HL-60 (cell line): ENCODE results near the gene TXNDC2.

Source experiments
- DNase-seq, 2 experiments: peaks; one replicate each; pipeline ENCODE4 v3.0.0-alpha.2; 2010 to 2020; ENCODE audit warnings: low read depth in 1 of 2, low spot score in 1 of 2
- H3K27ac ChIP-seq: fragments of 250-450 bp; sonication (Bioruptor Pico); replicated peaks from 2 replicates; pipeline ENCODE4 v1.5.1; 2020; ENCODE audit warnings: mild to moderate bottlenecking, moderate library complexity
- H3K27me3 ChIP-seq: fragments of 250-450 bp; sonication (Bioruptor Pico); 2 replicates; pipeline ENCODE4 v1.5.1; 2021; ENCODE audit warnings: mild to moderate bottlenecking, moderate library complexity; ENCODE audit not compliant: insufficient read depth, poor library complexity, severe bottlenecking
- H3K4me3 ChIP-seq: replicated peaks from 2 replicates; pipeline ENCODE4 v1.5.1; 2011; ENCODE audit warnings: mild to moderate bottlenecking, control low read depth, low read length; ENCODE audit not compliant: insufficient read depth
- CTCF ChIP-seq: IDR thresholded peaks from one replicate; pipeline ENCODE4 v1.5.1; 2011; ENCODE audit warnings: low read length, control low read depth, inconsistent platforms; ENCODE audit not compliant: insufficient read depth
- GABPA ChIP-seq: IDR thresholded peaks from 2 replicates; pipeline ENCODE4 v1.6.1; 2012; ENCODE audit warnings: low read depth
- POLR2AphosphoS5 ChIP-seq: IDR thresholded peaks from 2 replicates; pipeline ENCODE4 v1.6.1; 2012; ENCODE audit warnings: low read depth
- REST ChIP-seq: IDR thresholded peaks from 2 replicates; pipeline ENCODE4 v1.6.1; 2012; ENCODE audit warnings: low read depth; ENCODE audit not compliant: insufficient replicate concordance
- SPI1 ChIP-seq: IDR thresholded peaks from 2 replicates; pipeline ENCODE4 v1.6.1; 2012; ENCODE audit warnings: low read depth, mild to moderate bottlenecking, borderline replicate concordance

Gene TXNDC2

GRCh38 chr18:9845256-9845655 lies 40.5 kb upstream of the TXNDC2 start:
- no peak overlapping the region for H3K27ac ChIP-seq
- TF ChIP-seq REST (no peak), CTCF (no peak), POLR2AphosphoS5 (no peak), SPI1 (no peak), GABPA (no peak)
- no peaks in the 10 kb centered on the region for H3K27me3 ChIP-seq
- DNase-seq, result no peak
- no peak overlapping the region for H3K4me3 ChIP-seq

- DNase-seq, result no peak
Measured at GRCh38 chr18:9846162-9846925, 39.4 kb upstream of the TXNDC2 start.

More at GRCh38 chr18:9846162-9846925, 39.4 kb upstream of the TXNDC2 start:
- no peak overlapping the region for H3K4me3 ChIP-seq
- H3K27ac ChIP-seq, result no peak overlapping the region
- no peaks in the 10 kb centered on the region for H3K27me3 ChIP-seq
- TF ChIP-seq REST (no peak), POLR2AphosphoS5 (no peak), SPI1 (no peak), GABPA (no peak), CTCF (no peak)
